Loucy (cell line): ENCODE data around the gene YES1.

Source experiments
- EZH2phosphoT487 ChIP-seq: fragments of 200-600 bp; IDR thresholded peaks from 2 replicates; pipeline ENCODE4 v1.6.1; 2018; ENCODE audit warnings: antibody characterized with exemption, mild to moderate bottlenecking, moderate library complexity, borderline replicate concordance
- TF ChIP-seq, protein P1 (sequence below): fragments of 200-600 bp; sonication (generic); conservative IDR thresholded peaks from 2 replicates; pipeline ENCODE4 v1.5.1; 2014; ENCODE audit warnings: mild to moderate bottlenecking, antibody characterized with exemption, low read length

GRCh38 chr18:682833-683232 lies 129.2 kb downstream of the YES1 start:
- TF ChIP-seq, protein P1, sequence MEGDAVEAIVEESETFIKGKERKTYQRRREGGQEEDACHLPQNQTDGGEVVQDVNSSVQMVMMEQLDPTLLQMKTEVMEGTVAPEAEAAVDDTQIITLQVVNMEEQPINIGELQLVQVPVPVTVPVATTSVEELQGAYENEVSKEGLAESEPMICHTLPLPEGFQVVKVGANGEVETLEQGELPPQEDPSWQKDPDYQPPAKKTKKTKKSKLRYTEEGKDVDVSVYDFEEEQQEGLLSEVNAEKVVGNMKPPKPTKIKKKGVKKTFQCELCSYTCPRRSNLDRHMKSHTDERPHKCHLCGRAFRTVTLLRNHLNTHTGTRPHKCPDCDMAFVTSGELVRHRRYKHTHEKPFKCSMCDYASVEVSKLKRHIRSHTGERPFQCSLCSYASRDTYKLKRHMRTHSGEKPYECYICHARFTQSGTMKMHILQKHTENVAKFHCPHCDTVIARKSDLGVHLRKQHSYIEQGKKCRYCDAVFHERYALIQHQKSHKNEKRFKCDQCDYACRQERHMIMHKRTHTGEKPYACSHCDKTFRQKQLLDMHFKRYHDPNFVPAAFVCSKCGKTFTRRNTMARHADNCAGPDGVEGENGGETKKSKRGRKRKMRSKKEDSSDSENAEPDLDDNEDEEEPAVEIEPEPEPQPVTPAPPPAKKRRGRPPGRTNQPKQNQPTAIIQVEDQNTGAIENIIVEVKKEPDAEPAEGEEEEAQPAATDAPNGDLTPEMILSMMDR, result no peak
- TF ChIP-seq EZH2phosphoT487, result no peak
